G401 (cell line): ENCODE measurements around the gene EXOSC5. TPM values are rescaled to one million over a fixed set of nuclear protein-coding genes. Genes with fewer than 3 reads are reported as not detected.
A peak's percentile ranks its signal among the peaks of the same experiment; 100 is the strongest.

Experiments used
- DNase-seq: peaks from one replicate; pipeline ENCODE4 v3.0.0-alpha.2; 2015; ENCODE audit warnings: low spot score
- in situ Hi-C: cut with HindIII; loops from 2 replicates; pipeline ENCODE4 v1.10.0; 2016; ENCODE audit warnings: low sequenced_read_pairs, mixed read lengths
- total RNA-seq: library from RNA; depleted of rRNA; stranded (reverse); fragments of >200 nt; shearing (Covaris generic); gene quantifications from 2 replicates; pipeline ENCODE4 v1.2.3, GENCODE V29; 2014

The EXOSC5 gene
- total RNA-seq, 1 experiment from 2014 or later = 57.0 TPM

GRCh38 chr19:41427647-41428480 lies 30.7 kb upstream of the EXOSC5 start:
- in situ Hi-C loops = no loop called here
- DNase-seq = peak; percentile 30

GRCh38 chr19:41426952-41427646 lies 29.9 kb upstream of the EXOSC5 start, which contains the start of gene B3GNT8:
B3GNT8 (minus strand) TSS chr19:41427374; CDS start chr19:41426778, 596 bp downstream.
- in situ Hi-C loops = no loop called here

GRCh38 chr19:41426116-41426841 lies 29.1 kb upstream of the EXOSC5 start:
- in situ Hi-C loops = no loop called here
- DNase-seq = no peak

More at GRCh38 chr19:41426952-41427646, 29.9 kb upstream of the EXOSC5 start, which contains the start of gene B3GNT8:
- peak; percentile 58 for DNase-seq

GRCh38 chr19:41425174-41426115 lies 28.3 kb upstream of the EXOSC5 start:
- no peak for DNase-seq
- in situ Hi-C loops = no loop called here

GRCh38 chr19:41424335-41425173 lies 27.4 kb upstream of the EXOSC5 start:
- DNase-seq = no peak
- in situ Hi-C loops = no loop called here

- in situ Hi-C loops = no loop called here
- DNase-seq = no peak
Observed at GRCh38 chr19:41422955-41423354, 25.8 kb upstream of the EXOSC5 start.

GRCh38 chr19:41422456-41422855 lies 25.3 kb upstream of the EXOSC5 start:
- no peak for DNase-seq
- in situ Hi-C loops = no loop called here

GRCh38 chr19:41421973-41422372 lies 24.8 kb upstream of the EXOSC5 start:
- DNase-seq = no peak
- in situ Hi-C loops = no loop called here

GRCh38 chr19:41421314-41421713 lies 24.2 kb upstream of the EXOSC5 start:
- DNase-seq = no peak
- in situ Hi-C loops = no loop called here

GRCh38 chr19:41420101-41420880 lies 23.1 kb upstream of the EXOSC5 start:
- DNase-seq = no peak
- in situ Hi-C loops = no loop called here

GRCh38 chr19:41416194-41416674 lies 19.1 kb upstream of the EXOSC5 start:
- in situ Hi-C loops = no loop called here
- no peak for DNase-seq

GRCh38 chr19:41415154-41415571 lies 18.0 kb upstream of the EXOSC5 start:
- in situ Hi-C loops = no loop called here
- DNase-seq = no peak

GRCh38 chr19:41414461-41414860 lies 17.3 kb upstream of the EXOSC5 start:
- no peak for DNase-seq
- in situ Hi-C loops = no loop called here

GRCh38 chr19:41413947-41414346 lies 16.8 kb upstream of the EXOSC5 start:
- in situ Hi-C loops = no loop called here
- DNase-seq = no peak

- in situ Hi-C loops = no loop called here
Observed at GRCh38 chr19:41412953-41413352, 15.8 kb upstream of the EXOSC5 start.

GRCh38 chr19:41411968-41412265 lies 14.8 kb upstream of the EXOSC5 start:
- peak; percentile 65 for DNase-seq
- in situ Hi-C loops = no loop called here

More at GRCh38 chr19:41412953-41413352, 15.8 kb upstream of the EXOSC5 start:
- DNase-seq = no peak
